SK-N-SH (cell line): ENCODE results near the gene PCARE. TPM values are rescaled to one million over a fixed set of nuclear protein-coding genes. Genes with fewer than 3 reads are reported as not detected.

ENCODE experiments used
- CTCF ChIA-PET: fragments of 300-600, 350-600 bp; formaldehyde crosslinking; extraction: SDS; loops from one replicate; lab custom pipeline; 2021; lab: Yijun Ruan, JAX
- POLR2A ChIA-PET: fragments of 350-600 bp; sonication (Branson Sonifier 250); formaldehyde crosslinking; extraction: SDS; loops from one replicate; lab custom pipeline; 2020; ENCODE audit warnings: antibody characterized with exemption, inconsistent platforms; lab: Yijun Ruan, JAX
- DNase-seq: peaks from one replicate; pipeline ENCODE4 v3.0.0; 2012
- H2AFZ ChIP-seq: fragments of 200-600 bp; sonication (generic); 2 replicates; pipeline ENCODE4 v1.8.1; 2016; ENCODE audit warnings: antibody characterized with exemption, mild to moderate bottlenecking, low read depth
- H3F3A ChIP-seq: fragments of 200-600 bp; sonication (generic); replicated peaks from 2 replicates; pipeline ENCODE3; 2016; ENCODE audit warnings: antibody characterized with exemption, mild to moderate bottlenecking; ENCODE audit not compliant: insufficient read depth
- H3K27ac ChIP-seq, 2 experiments: fragments of 200-500 bp in 1 of 2; fragments of 200-600 bp in 1 of 2; sonication (Bioruptor generic) in 1 of 2; sonication (generic), shearing (Covaris generic) in 1 of 2; 2 replicates each; pipeline versions ENCODE4 v1.5.1 to v1.6.1; 2014 to 2016; ENCODE audit warnings: low read depth in 2 of 2, inconsistent platforms in 1 of 2, low read length in 1 of 2, mild to moderate bottlenecking in 1 of 2, mixed read lengths in 1 of 2
- H3K27me3 ChIP-seq: fragments of 200-600 bp; sonication (generic), shearing (Covaris generic); 2 replicates; pipeline ENCODE4 v1.6.1; 2016; ENCODE audit warnings: mixed run types; ENCODE audit not compliant: insufficient read depth
- H3K36me3 ChIP-seq, 2 experiments: fragments of 200-500 bp in 1 of 2; fragments of 200-600 bp in 1 of 2; sonication (Bioruptor generic) in 1 of 2; sonication (generic) in 1 of 2; replicated peaks in 1 of 2; 2 replicates each; pipeline versions ENCODE3 to v1.5.1; 2014 to 2016; ENCODE audit warnings: low read length in 1 of 2, mild to moderate bottlenecking in 1 of 2; ENCODE audit not compliant: insufficient read depth in 2 of 2, control insufficient read depth in 1 of 2
- H3K4me1 ChIP-seq, 2 experiments: fragments of 200-500 bp in 1 of 2; fragments of 200-600 bp in 1 of 2; sonication (Bioruptor generic) in 1 of 2; sonication (generic), shearing (Covaris generic) in 1 of 2; 2 replicates each; pipeline versions ENCODE4 v1.5.1 to v1.6.1; 2014 to 2016; ENCODE audit warnings: low read depth in 1 of 2, low read length in 1 of 2, mixed run types in 1 of 2; ENCODE audit not compliant: insufficient read depth in 2 of 2, control insufficient read depth in 1 of 2
- H3K4me2 ChIP-seq: fragments of 200-600 bp; sonication (generic), shearing (Covaris generic); 2 replicates; pipeline ENCODE4 v1.6.1; 2017; ENCODE audit warnings: mixed run types
- H3K4me3 ChIP-seq, 2 experiments: fragments of 200-500 bp in 1 of 2; fragments of 200-600 bp in 1 of 2; sonication (Bioruptor generic) in 1 of 2; sonication (generic), shearing (Covaris generic) in 1 of 2; 2 replicates each; pipeline versions ENCODE4 v1.5.1 to v1.8.1; 2014 to 2016; ENCODE audit warnings: low read depth in 2 of 2, inconsistent platforms in 1 of 2, low read length in 1 of 2, mild to moderate bottlenecking in 1 of 2, mixed read lengths in 1 of 2, moderate library complexity in 1 of 2
- H3K79me2 ChIP-seq: fragments of 200-600 bp; sonication (generic); 2 replicates; pipeline ENCODE4 v1.8.1; 2017; ENCODE audit warnings: mild to moderate bottlenecking; ENCODE audit not compliant: insufficient read depth
- H3K9ac ChIP-seq: fragments of 200-600 bp; sonication (generic); 2 replicates; pipeline ENCODE4 v1.6.1; 2017; ENCODE audit warnings: mixed run types
- H3K9me2 ChIP-seq: fragments of 200-600 bp; sonication (generic); 2 replicates; pipeline ENCODE4 v1.6.1; 2017; ENCODE audit warnings: mixed run types
- H3K9me3 ChIP-seq: fragments of 200-600 bp; sonication (generic); 2 replicates; pipeline ENCODE4 v1.6.1; 2017; ENCODE audit warnings: mixed run types, mild to moderate bottlenecking, moderate library complexity
- H4K20me1 ChIP-seq: fragments of 200-600 bp; sonication (generic); 2 replicates; pipeline ENCODE4 v1.6.1; 2017; ENCODE audit warnings: mild to moderate bottlenecking, mixed run types; ENCODE audit not compliant: insufficient read depth
- FOSL2 ChIP-seq: IDR thresholded peaks from 2 replicates; pipeline ENCODE4 v1.4.0; 2012; ENCODE audit warnings: low read depth, mild to moderate bottlenecking, moderate library complexity, borderline replicate concordance
- FOXJ3 ChIP-seq: sonication (generic); formaldehyde crosslinking; IDR thresholded peaks from 2 replicates; pipeline ENCODE4 v1.5.1; 2020; ENCODE audit warnings: mild to moderate bottlenecking, missing genetic modification reagents
- FOXM1 ChIP-seq: IDR thresholded peaks from 2 replicates; pipeline ENCODE4 v1.4.0; 2012; ENCODE audit warnings: low read depth, mild to moderate bottlenecking
- GATA2 ChIP-seq: sonication (generic); formaldehyde crosslinking; IDR thresholded peaks from 2 replicates; pipeline ENCODE4 v1.5.0; 2020; ENCODE audit warnings: mild to moderate bottlenecking, missing genetic modification reagents
- MEF2A ChIP-seq: IDR thresholded peaks from 2 replicates; pipeline ENCODE4 v1.4.0; 2012; ENCODE audit warnings: low read depth, borderline replicate concordance
- NFIC ChIP-seq: IDR thresholded peaks from 2 replicates; pipeline ENCODE4 v1.4.0; 2012; ENCODE audit warnings: borderline replicate concordance
- RAD21 ChIP-seq: IDR thresholded peaks from 2 replicates; pipeline ENCODE4 v1.6.1; 2012; ENCODE audit warnings: mild to moderate bottlenecking, low read length
- SMC3 ChIP-seq: IDR thresholded peaks from 2 replicates; pipeline ENCODE4 v1.6.1; 2012; ENCODE audit warnings: low read depth, low read length, improper control_type of control experiment
- USF1 ChIP-seq: IDR thresholded peaks from 2 replicates; pipeline ENCODE4 v1.4.0; 2012; ENCODE audit warnings: low read depth, borderline replicate concordance
- USF2 ChIP-seq: fragments of 150-350 bp; IDR thresholded peaks from 2 replicates; pipeline ENCODE4 v1.6.1; 2017; ENCODE audit warnings: antibody characterized with exemption, low read length, low read depth, borderline replicate concordance
- WGBS: methylation state at CpG from one replicate; pipeline ENCODE4 v1.1.6; 2017; ENCODE audit warnings: low lambda C conversion rate; 5-methylcytosine and 5-hydroxymethylcytosine counted together
- polyA plus RNA-seq, 3 experiments: library from polyadenylated mRNA; depleted of rRNA; stranded (reverse); fragments of >200 nt; gene quantifications; 2 replicates each; pipeline ENCODE4 v1.2.3, GENCODE V29; 2012
- TF ChIP-seq, protein P1 (sequence below): IDR thresholded peaks from 2 replicates; pipeline ENCODE4 v1.4.0; 2012; ENCODE audit warnings: low read depth
- TF ChIP-seq, protein P2 (sequence below): IDR thresholded peaks from 2 replicates; pipeline ENCODE4 v1.6.1; 2012; ENCODE audit warnings: mild to moderate bottlenecking, low read depth, low read length, moderate library complexity

Gene PCARE
- polyA plus RNA-seq, 1 of the 3 experiments (the other 2 are of a cell fraction): not detected

GRCh38 chr2:29106256-29106655 lies 31.9 kb upstream of the PCARE start:
- Histone ChIP-seq H3K4me1 (peaks cover 0 to 10% of the 10 kb centered on the region in 2 experiments; a peak in 1 of 4 replicates), H3K27me3 (no peaks in the 10 kb centered on the region), H3K27ac (no peak overlapping the region), H4K20me1 (no peaks in the 10 kb centered on the region), H3K9ac (no peak overlapping the region), H3K9me3 (no peaks in the 10 kb centered on the region), H3K9me2 (no peaks in the 10 kb centered on the region), H3K4me2 (no peak overlapping the region), H3K79me2 (no peaks in the 10 kb centered on the region), H3F3A (no peaks in the 10 kb centered on the region), H3K4me3 (no peak overlapping the region), H3K36me3 (no peaks in the 10 kb centered on the region), H2AFZ (no peak overlapping the region)
- ChIA-PET POLR2A (no interaction called here), CTCF (interaction anchor here (0.9 to 2.4 kb wide), 6 partner anchors 9 to 735 kb away, joined by 3 to 7 read pairs (median 4); no protein-coding TSS in a partner anchor)
- WGBS: 88% methylated on average over 3 of the region's 3 CpGs
- DNase-seq: no peak
- no peak for TF ChIP-seq USF1

GRCh38 chr2:29105375-29105774 lies 31.1 kb upstream of the PCARE start:
- H3K36me3 ChIP-seq: no peaks in the 10 kb centered on the region
- H4K20me1 ChIP-seq: no peaks in the 10 kb centered on the region
- no peaks in the 10 kb centered on the region for H3K27me3 ChIP-seq
- H3K4me2 ChIP-seq: no peak overlapping the region
- no peak overlapping the region for H3K9ac ChIP-seq
- no peak for DNase-seq
- H3K9me2 ChIP-seq: no peaks in the 10 kb centered on the region
- TF ChIP-seq NFIC: no peak
- TF ChIP-seq FOXM1: no peak
- no peak for TF ChIP-seq FOXJ3 (CRISPR knock-in tag)
- TF ChIP-seq MEF2A: no peak
- TF ChIP-seq, protein P1, sequence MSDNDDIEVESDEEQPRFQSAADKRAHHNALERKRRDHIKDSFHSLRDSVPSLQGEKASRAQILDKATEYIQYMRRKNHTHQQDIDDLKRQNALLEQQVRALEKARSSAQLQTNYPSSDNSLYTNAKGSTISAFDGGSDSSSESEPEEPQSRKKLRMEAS: no peak
- TF ChIP-seq RAD21: peak; percentile 31
- TF ChIP-seq SMC3: no peak
- TF ChIP-seq FOSL2: no peak
- H3K9me3 ChIP-seq: no peaks in the 10 kb centered on the region
- H3K27ac ChIP-seq: no peak overlapping the region
- H3K4me3 ChIP-seq: no peak overlapping the region
- CTCF ChIA-PET: interaction anchor here (0.8 to 2.4 kb wide), 10 partner anchors 8 to 736 kb away, joined by 3 to 7 read pairs (median 3); no protein-coding TSS in a partner anchor
- H3K4me1 ChIP-seq: peaks cover 0 to 10% of the 10 kb centered on the region in 2 experiments; a peak in 1 of 4 replicates
- POLR2A ChIA-PET: interaction anchor here (1.6 kb wide), 1 partner anchor 11 kb away, joined by 3 read pairs; no protein-coding TSS in a partner anchor
- H3F3A ChIP-seq: no peaks in the 10 kb centered on the region
- H3K79me2 ChIP-seq: no peaks in the 10 kb centered on the region
- 62% methylated on average over 2 of the region's 2 CpGs for WGBS
- no peak overlapping the region for H2AFZ ChIP-seq

DNA sequence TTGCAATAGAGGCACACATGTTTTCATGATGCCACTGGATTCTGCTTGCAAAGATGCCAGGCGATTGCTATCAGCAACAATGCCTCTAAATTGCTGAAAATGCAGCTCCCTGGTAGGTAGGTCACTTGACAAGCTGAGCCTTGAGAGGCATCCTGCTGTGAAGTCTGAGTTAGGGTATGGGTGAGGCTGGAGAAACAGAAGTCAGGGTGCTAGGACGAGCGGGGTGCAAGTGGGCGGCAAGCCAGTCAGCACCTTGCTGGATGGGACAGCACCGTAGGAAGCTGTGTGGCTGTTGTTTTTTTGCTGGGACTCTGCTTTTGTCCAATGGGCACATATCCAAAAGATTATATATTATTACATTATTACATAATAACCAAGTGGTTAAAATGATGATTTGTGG lies 30.4 kb upstream of the PCARE start:
- peaks cover 0 to 10% of the 10 kb centered on the region in 2 experiments; a peak in 1 of 4 replicates for H3K4me1 ChIP-seq
- H3K4me2 ChIP-seq: no peak overlapping the region
- no peaks in the 10 kb centered on the region for H3F3A ChIP-seq
- TF ChIP-seq USF2 (no peak), GATA2 (peak; percentile 59)
- TF ChIP-seq, protein P2, sequence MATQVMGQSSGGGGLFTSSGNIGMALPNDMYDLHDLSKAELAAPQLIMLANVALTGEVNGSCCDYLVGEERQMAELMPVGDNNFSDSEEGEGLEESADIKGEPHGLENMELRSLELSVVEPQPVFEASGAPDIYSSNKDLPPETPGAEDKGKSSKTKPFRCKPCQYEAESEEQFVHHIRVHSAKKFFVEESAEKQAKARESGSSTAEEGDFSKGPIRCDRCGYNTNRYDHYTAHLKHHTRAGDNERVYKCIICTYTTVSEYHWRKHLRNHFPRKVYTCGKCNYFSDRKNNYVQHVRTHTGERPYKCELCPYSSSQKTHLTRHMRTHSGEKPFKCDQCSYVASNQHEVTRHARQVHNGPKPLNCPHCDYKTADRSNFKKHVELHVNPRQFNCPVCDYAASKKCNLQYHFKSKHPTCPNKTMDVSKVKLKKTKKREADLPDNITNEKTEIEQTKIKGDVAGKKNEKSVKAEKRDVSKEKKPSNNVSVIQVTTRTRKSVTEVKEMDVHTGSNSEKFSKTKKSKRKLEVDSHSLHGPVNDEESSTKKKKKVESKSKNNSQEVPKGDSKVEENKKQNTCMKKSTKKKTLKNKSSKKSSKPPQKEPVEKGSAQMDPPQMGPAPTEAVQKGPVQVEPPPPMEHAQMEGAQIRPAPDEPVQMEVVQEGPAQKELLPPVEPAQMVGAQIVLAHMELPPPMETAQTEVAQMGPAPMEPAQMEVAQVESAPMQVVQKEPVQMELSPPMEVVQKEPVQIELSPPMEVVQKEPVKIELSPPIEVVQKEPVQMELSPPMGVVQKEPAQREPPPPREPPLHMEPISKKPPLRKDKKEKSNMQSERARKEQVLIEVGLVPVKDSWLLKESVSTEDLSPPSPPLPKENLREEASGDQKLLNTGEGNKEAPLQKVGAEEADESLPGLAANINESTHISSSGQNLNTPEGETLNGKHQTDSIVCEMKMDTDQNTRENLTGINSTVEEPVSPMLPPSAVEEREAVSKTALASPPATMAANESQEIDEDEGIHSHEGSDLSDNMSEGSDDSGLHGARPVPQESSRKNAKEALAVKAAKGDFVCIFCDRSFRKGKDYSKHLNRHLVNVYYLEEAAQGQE: peak; percentile 88
- H3K79me2 ChIP-seq: no peaks in the 10 kb centered on the region
- H3K4me3 ChIP-seq: no peak overlapping the region
- H3K9ac ChIP-seq: no peak overlapping the region
- ChIA-PET CTCF (interaction anchor here (0.8 to 2.4 kb wide), 8 partner anchors 9 to 146 kb away, joined by 3 to 7 read pairs (median 3); no protein-coding TSS in a partner anchor), POLR2A (interaction anchor here (1.4 to 1.6 kb wide), 2 partner anchors 9 to 11 kb away, joined by 3 read pairs; no protein-coding TSS in a partner anchor)
- no peaks in the 10 kb centered on the region for H3K9me2 ChIP-seq
- H3K9me3 ChIP-seq: no peaks in the 10 kb centered on the region
- H3K27me3 ChIP-seq: no peaks in the 10 kb centered on the region
- H3K27ac ChIP-seq: no peak overlapping the region
- no peak overlapping the region for H2AFZ ChIP-seq
- H4K20me1 ChIP-seq: no peaks in the 10 kb centered on the region
- 78% methylated on average over 5 of the region's 5 CpGs for WGBS
- peak; percentile 19 for DNase-seq
- no peaks in the 10 kb centered on the region for H3K36me3 ChIP-seq
